ENCODE results near the gene TRMT6. TPM values are rescaled to one million over a fixed set of nuclear protein-coding genes. Genes with fewer than 3 reads are reported as not detected.

Gene TRMT6
- total RNA-seq, 1 experiment from 2014 or later: 23.4 TPM

- in situ Hi-C loops (cut with HindIII; ENCODE audit: low pct_unique_long_range_greater_than_20kb, low sequenced_read_pairs): no loop called here
- no peak for DNase-seq (ENCODE audit: low read depth)
Measured at GRCh38 chr20:5919626-5920544, 30.4 kb downstream of the TRMT6 start.

- no peak for DNase-seq (ENCODE audit: low read depth)
- in situ Hi-C loops (cut with HindIII; ENCODE audit: low pct_unique_long_range_greater_than_20kb, low sequenced_read_pairs): no loop called here
Measured at GRCh38 chr20:5918856-5919625, 31.3 kb downstream of the TRMT6 start.

GRCh38 chr20:5914859-5915258 lies 35.5 kb downstream of the TRMT6 start:
- in situ Hi-C loops (cut with HindIII; ENCODE audit: low pct_unique_long_range_greater_than_20kb, low sequenced_read_pairs): no loop called here

GRCh38 chr20:5913166-5913565 lies 37.2 kb downstream of the TRMT6 start:
- in situ Hi-C loops (cut with HindIII; ENCODE audit: low pct_unique_long_range_greater_than_20kb, low sequenced_read_pairs): no loop called here
- no peak for DNase-seq (ENCODE audit: low read depth)

More at GRCh38 chr20:5914859-5915258, 35.5 kb downstream of the TRMT6 start:
- no peak for DNase-seq (ENCODE audit: low read depth)

GRCh38 chr20:5910186-5910585 lies 40.1 kb downstream of the TRMT6 start:
- DNase-seq (ENCODE audit: low read depth): no peak
- in situ Hi-C loops (cut with HindIII; ENCODE audit: low pct_unique_long_range_greater_than_20kb, low sequenced_read_pairs): no loop called here

GRCh38 chr20:5908981-5909380 lies 41.4 kb downstream of the TRMT6 start:
- in situ Hi-C loops (cut with HindIII; ENCODE audit: low pct_unique_long_range_greater_than_20kb, low sequenced_read_pairs): no loop called here
- DNase-seq (ENCODE audit: low read depth): no peak

- in situ Hi-C loops (cut with HindIII; ENCODE audit: low pct_unique_long_range_greater_than_20kb, low sequenced_read_pairs): no loop called here
- no peak for DNase-seq (ENCODE audit: low read depth)
Measured at GRCh38 chr20:5900908-5901307, 49.4 kb downstream of the TRMT6 start.

- in situ Hi-C loops (cut with HindIII; ENCODE audit: low pct_unique_long_range_greater_than_20kb, low sequenced_read_pairs): no loop called here
- DNase-seq (ENCODE audit: low read depth): no peak
Measured at GRCh38 chr20:5899444-5899843, 50.9 kb downstream of the TRMT6 start.

- in situ Hi-C loops (cut with HindIII; ENCODE audit: low pct_unique_long_range_greater_than_20kb, low sequenced_read_pairs): no loop called here
- DNase-seq (ENCODE audit: low read depth): no peak
Measured at GRCh38 chr20:5895626-5896025, 54.7 kb downstream of the TRMT6 start.

- DNase-seq (ENCODE audit: low read depth): no peak
- in situ Hi-C loops (cut with HindIII; ENCODE audit: low pct_unique_long_range_greater_than_20kb, low sequenced_read_pairs): no loop called here
Measured at GRCh38 chr20:5893621-5894020, 56.7 kb downstream of the TRMT6 start.

- in situ Hi-C loops (cut with HindIII; ENCODE audit: low pct_unique_long_range_greater_than_20kb, low sequenced_read_pairs): no loop called here
- no peak for DNase-seq (ENCODE audit: low read depth)
Measured at GRCh38 chr20:5893052-5893451, 57.3 kb downstream of the TRMT6 start.

GRCh38 chr20:5890773-5891441 lies 59.4 kb downstream of the TRMT6 start:
- no peak for DNase-seq (ENCODE audit: low read depth)
- in situ Hi-C loops (cut with HindIII; ENCODE audit: low pct_unique_long_range_greater_than_20kb, low sequenced_read_pairs): no loop called here

GRCh38 chr20:5888041-5888440 lies 62.3 kb downstream of the TRMT6 start:
- no peak for DNase-seq (ENCODE audit: low read depth)
- in situ Hi-C loops (cut with HindIII; ENCODE audit: low pct_unique_long_range_greater_than_20kb, low sequenced_read_pairs): no loop called here

- in situ Hi-C loops (cut with HindIII; ENCODE audit: low pct_unique_long_range_greater_than_20kb, low sequenced_read_pairs): no loop called here
- DNase-seq (ENCODE audit: low read depth): no peak
Measured at GRCh38 chr20:5887386-5887785, 62.9 kb downstream of the TRMT6 start.

Other genes starting within 250 kb of the TRMT6 start
- gene SHLD1, start 200.1 kb downstream of the TRMT6 start, total RNA-seq (2014; rRNA removed; shearing (Covaris generic); ENCODE audit: low replicate concordance): 10.1 and 11.8 TPM in 2 replicates
- gene CHGB, start 39.0 kb downstream of the TRMT6 start, total RNA-seq (2014; rRNA removed; shearing (Covaris generic); ENCODE audit: low replicate concordance): not detected in 2 replicates
- gene MCM8, start 119 bp upstream of the TRMT6 start, total RNA-seq (2014; rRNA removed; shearing (Covaris generic); ENCODE audit: low replicate concordance): 18.4 and 25.9 TPM in 2 replicates
- gene CRLS1, start 55.6 kb upstream of the TRMT6 start, total RNA-seq (2014; rRNA removed; shearing (Covaris generic); ENCODE audit: low replicate concordance): 110 and 119 TPM in 2 replicates
- 21.3 and 25.6 TPM in 2 replicates for gene LRRN4, start 103.5 kb upstream of the TRMT6 start, total RNA-seq (2014; rRNA removed; shearing (Covaris generic); ENCODE audit: low replicate concordance)
- 7.7 and 25.2 TPM in 2 replicates for gene FERMT1, start 172.5 kb upstream of the TRMT6 start, total RNA-seq (2014; rRNA removed; shearing (Covaris generic); ENCODE audit: low replicate concordance)